ENCODE measurements around the gene SORCS2. TPM values are rescaled to one million over a fixed set of nuclear protein-coding genes. Genes with fewer than 3 reads are reported as not detected.
A peak's percentile ranks its signal among the peaks of the same experiment; 100 is the strongest.

The SORCS2 gene
- total and polyA plus RNA-seq, 2 of the 8 experiments (the other 6 are each of a cell fraction or from before 2014, with no cell fraction given): 0.36 to 1.8 TPM

GRCh38 chr4:7410446-7410845 is 218.1 kb downstream of the SORCS2 start:
- Histone ChIP-seq H2BK20ac (ENCODE audit: low read length) (no peak overlapping the region), H2BK5ac (ENCODE audit: low read depth, low read length) (no peak overlapping the region), H3K27me3 (replicated peaks in 1 of 4; ENCODE audit: control insufficient read depth in 3 of 4, extremely low read depth in 1 of 4, insufficient read depth in 3 of 4, low read length in 3 of 4) (peaks cover 26 to 47% (median 39%) of the 10 kb centered on the region in 4 experiments), H3K27ac (ENCODE audit: low read depth, low read length) (no peak overlapping the region), H4K8ac (ENCODE audit: extremely low read depth, insufficient read depth, low read length) (no peak overlapping the region), H3K36me3 (ENCODE audit: control insufficient read depth in 2 of 4, insufficient read depth in 4 of 4, low read length in 3 of 4) (no peaks in the 10 kb centered on the region), H3K9ac (replicated peaks in 1 of 4; ENCODE audit: extremely low read depth in 1 of 4, low read depth in 3 of 4, low read length in 3 of 4) (no peak overlapping the region), H2BK12ac (ENCODE audit: low read depth, low read length) (no peak overlapping the region), H3K56ac (replicated peaks; ENCODE audit: insufficient read length, low read depth, low read length) (no peak overlapping the region), H4K20me1 (replicated peaks in 1 of 2; ENCODE audit: control insufficient read depth in 1 of 2, insufficient read depth in 2 of 2, low read length in 2 of 2) (peaks cover 7 to 8% of the 10 kb centered on the region in 2 experiments), H3K14ac (ENCODE audit: insufficient read length) (no peak overlapping the region), H3K4me1 (replicated peaks in 1 of 4; ENCODE audit: control insufficient read depth in 3 of 4, insufficient read depth in 4 of 4, low read length in 3 of 4) (peaks cover 2 to 12% (median 9%) of the 10 kb centered on the region in 4 experiments; a peak in 4 of 7 replicates), H3K4me2 (ENCODE audit: insufficient read depth in 1 of 2, low read depth in 2 of 2, low read length in 2 of 2) (no peak overlapping the region), H3K23me2 (ENCODE audit: low read depth, low read length) (peaks cover 3% of the 10 kb centered on the region; the same call in 1 of the 2 replicates), H2AK5ac (ENCODE audit: low read depth, low read length) (no peak overlapping the region), H2BK120ac (replicated peaks; ENCODE audit: low read depth, low read length) (no peak overlapping the region), H2AFZ (ENCODE audit: low read length) (no peak overlapping the region), H3K4ac (replicated peaks; ENCODE audit: insufficient read length, low read depth, low read length) (no peak overlapping the region), H4K91ac (replicated peaks; ENCODE audit: insufficient read length, low read length) (no peak overlapping the region), H3K23ac (ENCODE audit: insufficient read length) (no peak overlapping the region), H4K5ac (ENCODE audit: insufficient read length, low read depth, low read length) (no peak overlapping the region), H2BK15ac (ENCODE audit: low read length) (no peak overlapping the region), H3K18ac (ENCODE audit: extremely low read depth, low read length) (no peak overlapping the region), H3K4me3 (ENCODE audit: extremely low read depth in 1 of 4, insufficient read depth in 2 of 4, low read depth in 3 of 4, low read length in 4 of 4) (no peak overlapping the region), H3K79me2 (ENCODE audit: control insufficient read depth in 1 of 2, insufficient read depth in 2 of 2, low read length in 2 of 2) (no peaks in the 10 kb centered on the region), H3K9me3 (ENCODE audit: insufficient read depth in 2 of 2, low read depth in 1 of 2, low read length in 1 of 2) (no peaks in the 10 kb centered on the region), H3K79me1 (ENCODE audit: low read depth, low read length) (no peaks in the 10 kb centered on the region)
- WGBS, 2 experiments (ENCODE audit: extremely low coverage in 1 of 2, insufficient coverage in 1 of 2, insufficient read length in 1 of 2, insufficient replicate concordance in 2 of 2, low coverage in 1 of 2, low lambda C conversion rate in 2 of 2, missing lambda C conversion rate in 1 of 2): 92% methylated on average over 1 of the region's 1 CpG; no CpG with 5 or more reads in 1 of the 2 experiments
- peak in 1 of 2 experiments; percentile 1 for DNase-seq (ENCODE audit: low read depth in 1 of 2, low spot score in 2 of 2)
- ChIA-PET POLR2A (ENCODE audit: partially characterized antibody) (no interaction called here), CTCF (ENCODE audit: partially characterized antibody) (interaction anchor here (0.9 to 1.4 kb wide), 2 partner anchors 52 to 54 kb away, joined by 3 read pairs; no protein-coding TSS in a partner anchor)
- FAIRE-seq: no peak
- TF ChIP-seq RAD21 (IDR thresholded peaks at IDR 0.05 in 1 of 2, conservative IDR thresholded peaks at IDR 0.05 in 1 of 2; ENCODE audit: low read depth in 2 of 2, low read length in 2 of 2): no peak
- no peak for TF ChIP-seq SIRT6 (IDR thresholded peaks at IDR 0.05; ENCODE audit: low read length)
- TF ChIP-seq CBX5 (IDR thresholded peaks at IDR 0.05; ENCODE audit: low read depth, low read length): no peak
- TF ChIP-seq GABPA (IDR thresholded peaks at IDR 0.05; ENCODE audit: borderline replicate concordance, insufficient read depth, low read length): no peak
- TF ChIP-seq NANOG (IDR thresholded peaks at IDR 0.05; ENCODE audit: insufficient read depth, low read depth, low read length, poor library complexity, severe bottlenecking): no peak
- TF ChIP-seq HDAC6 (IDR thresholded peaks at IDR 0.05; ENCODE audit: low read depth, low read length): no peak
- no peak for TF ChIP-seq JUN (IDR thresholded peaks at IDR 0.05; ENCODE audit: low read depth, low read length)
- TF ChIP-seq KDM1A (IDR thresholded peaks at IDR 0.05; ENCODE audit: borderline replicate concordance, low read length): no peak
- TF ChIP-seq USF2 (IDR thresholded peaks at IDR 0.05; ENCODE audit: low read length): no peak
- TF ChIP-seq NRF1 (IDR thresholded peaks at IDR 0.05; ENCODE audit: low read depth, low read length): no peak
- no peak for TF ChIP-seq PHF8 (conservative IDR thresholded peaks at IDR 0.05; ENCODE audit: low read depth, low read length)
- no peak for TF ChIP-seq EP300 (IDR thresholded peaks at IDR 0.05; ENCODE audit: borderline replicate concordance in 1 of 2, low read depth in 2 of 2, low read length in 2 of 2)
- TF ChIP-seq SP1 (IDR thresholded peaks at IDR 0.05; ENCODE audit: low read depth, low read length): no peak
